ENCODE results near the gene RBM28. TPM values are rescaled to one million over a fixed set of nuclear protein-coding genes. Genes with fewer than 3 reads are reported as not detected.
A peak's percentile ranks its signal among the peaks of the same experiment; 100 is the strongest.

RBM28 gene
- total RNA-seq, 1 donor from 2014 or later = 73.7 TPM

- Mint-ChIP-seq H3K36me3 (ENCODE audit: low read depth) (no peaks in the 10 kb centered on the region), H3K4me1 (peaks cover 6% of the 10 kb centered on the region), H3K27ac (ENCODE audit: unreplicated experiment) (no peak overlapping the region), H3K4me3 (no peak overlapping the region), H3K9me3 (no peaks in the 10 kb centered on the region), H3K27me3 (ENCODE audit: low read depth) (peaks cover 66% of the 10 kb centered on the region)
- TF ChIP-seq CTCF (conservative IDR thresholded peaks at IDR 0.05) = no peak
- no peak for DNase-seq (ENCODE audit: low read depth, low spot score)
These were observed 22.6 kb upstream of the RBM28 start for GRCh38 chr7:128366300-128366699.

GRCh38 chr7:128365432-128365831 is 21.7 kb upstream of the RBM28 start:
- DNase-seq (ENCODE audit: low read depth, low spot score) = no peak
- no peak overlapping the region for H3K27ac Mint-ChIP-seq (ENCODE audit: unreplicated experiment)

DNA sequence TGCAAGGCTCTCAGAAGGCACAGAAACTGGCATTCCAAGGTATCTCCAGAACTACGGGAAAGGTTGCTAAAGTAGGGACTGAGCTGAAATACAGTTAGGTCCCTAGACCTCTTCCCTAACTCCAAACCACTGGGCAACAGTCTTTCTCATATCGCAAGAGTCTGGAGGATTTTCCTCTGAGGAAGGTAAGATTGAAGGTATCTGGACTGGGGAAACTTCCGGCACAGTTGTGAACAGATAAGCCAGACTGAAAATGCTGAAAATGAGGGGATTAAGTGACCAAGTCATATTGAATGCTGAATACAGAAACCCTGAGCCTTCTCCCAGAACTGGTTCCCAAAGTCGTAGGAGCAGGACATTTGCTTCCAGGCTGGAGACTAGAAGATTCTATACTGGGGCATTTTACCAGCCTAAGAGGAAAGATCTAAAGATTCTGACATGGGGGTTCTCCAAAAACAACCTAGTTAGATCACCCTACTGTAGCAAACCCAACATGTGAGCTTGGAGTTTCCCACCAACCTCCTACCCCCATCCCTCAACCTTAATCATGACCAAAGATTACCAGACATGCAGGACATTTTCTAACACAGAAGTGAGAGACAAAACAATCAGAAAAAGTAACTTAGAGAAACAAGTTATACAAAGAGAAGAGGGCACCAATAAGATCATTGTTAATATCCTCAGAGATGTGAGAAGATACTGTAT is 20.6 kb upstream of the RBM28 start:
- Mint-ChIP-seq H3K4me1 (peaks cover 12% of the 10 kb centered on the region), H3K9me3 (no peaks in the 10 kb centered on the region), H3K27me3 (ENCODE audit: low read depth) (peaks cover 81% of the 10 kb centered on the region), H3K36me3 (ENCODE audit: low read depth) (no peaks in the 10 kb centered on the region), H3K27ac (ENCODE audit: unreplicated experiment) (no peak overlapping the region), H3K4me3 (no peak overlapping the region)
- no peak for DNase-seq (ENCODE audit: low read depth, low spot score)
- no peak for TF ChIP-seq CTCF (conservative IDR thresholded peaks at IDR 0.05)

More at GRCh38 chr7:128365432-128365831, 21.7 kb upstream of the RBM28 start:
- Mint-ChIP-seq H3K27me3 (ENCODE audit: low read depth) (peaks cover 73% of the 10 kb centered on the region), H3K9me3 (no peaks in the 10 kb centered on the region), H3K4me3 (no peak overlapping the region), H3K36me3 (ENCODE audit: low read depth) (no peaks in the 10 kb centered on the region), H3K4me1 (peaks cover 12% of the 10 kb centered on the region)
- no peak for TF ChIP-seq CTCF (conservative IDR thresholded peaks at IDR 0.05)

- Mint-ChIP-seq H3K4me3 (peak overlapping the region; percentile 45), H3K36me3 (ENCODE audit: low read depth) (no peaks in the 10 kb centered on the region), H3K4me1 (peaks cover 18% of the 10 kb centered on the region), H3K9me3 (no peaks in the 10 kb centered on the region), H3K27me3 (ENCODE audit: low read depth) (peaks cover 86% of the 10 kb centered on the region), H3K27ac (ENCODE audit: unreplicated experiment) (no peak overlapping the region)
- TF ChIP-seq CTCF (conservative IDR thresholded peaks at IDR 0.05) = no peak
- no peak for DNase-seq (ENCODE audit: low read depth, low spot score)
These were observed 19.6 kb upstream of the RBM28 start for GRCh38 chr7:128363261-128363721.

- DNase-seq (ENCODE audit: low read depth, low spot score) = no peak
- peaks cover 23% of the 10 kb centered on the region for H3K4me1 Mint-ChIP-seq
- H3K4me3 Mint-ChIP-seq = peak overlapping the region; percentile 66
- peaks cover 87% of the 10 kb centered on the region for H3K27me3 Mint-ChIP-seq (ENCODE audit: low read depth)
- no peaks in the 10 kb centered on the region for H3K36me3 Mint-ChIP-seq (ENCODE audit: low read depth)
- H3K27ac Mint-ChIP-seq (ENCODE audit: unreplicated experiment) = no peak overlapping the region
- TF ChIP-seq CTCF (conservative IDR thresholded peaks at IDR 0.05) = no peak
- H3K9me3 Mint-ChIP-seq = no peaks in the 10 kb centered on the region
These were observed 19.0 kb upstream of the RBM28 start for GRCh38 chr7:128362670-128363069.
